ENCODE measurements around the gene PDGFB. TPM values are rescaled to one million over a fixed set of nuclear protein-coding genes. Genes with fewer than 3 reads are reported as not detected.

Gene PDGFB
- total and polyA plus RNA-seq, 2 of the 4 experiments (the other 2 are of a cell fraction), result 0.07 TPM; not detected in 1

DNA sequence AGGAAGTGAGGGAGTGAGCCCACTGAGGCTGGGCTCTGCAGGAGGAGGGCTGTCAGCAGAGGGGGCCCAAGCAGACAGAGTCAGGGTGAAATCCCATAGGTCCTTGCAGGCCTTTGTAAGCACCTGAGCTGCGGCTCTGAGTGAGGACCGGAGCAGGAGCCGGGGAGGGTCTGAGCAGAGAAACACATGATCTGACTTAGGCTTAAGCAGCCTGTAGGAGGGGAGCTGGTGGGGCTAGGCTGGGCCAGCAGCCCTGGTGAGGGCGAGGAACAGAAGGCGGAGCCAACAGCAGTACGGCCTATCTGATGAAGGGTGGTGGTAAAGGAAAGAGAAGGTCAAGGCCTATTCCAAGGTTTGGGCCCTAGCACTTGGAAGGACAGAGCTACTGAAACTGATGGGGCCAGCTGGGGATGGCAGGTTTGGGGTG, 65.4 kb downstream of the PDGFB start:
- no peaks in the 10 kb centered on the region for H3K36me3 ChIP-seq (ENCODE audit: control insufficient read depth, insufficient read depth, low read length)
- no TSS peak for BruUV-seq (replicated peaks)
- no peak overlapping the region for H3K56ac ChIP-seq (ENCODE audit: extremely low read depth, insufficient read depth, low read length)
- TF ChIP-seq FOS (IDR thresholded peaks at IDR 0.05; ENCODE audit: low read depth, low read length) (no peak), USF2 (IDR thresholded peaks at IDR 0.05; ENCODE audit: low read depth, low read length) (no peak), CHD1 (IDR thresholded peaks at IDR 0.05; ENCODE audit: low read depth, low read length) (no peak), MAFK (IDR thresholded peaks at IDR 0.05; ENCODE audit: low read depth, low read length) (no peak), RFX5 (IDR thresholded peaks at IDR 0.05; ENCODE audit: low read depth, low read length) (no peak), CEBPB (IDR thresholded peaks at IDR 0.05; ENCODE audit: low read depth, low read length) (no peak), MXI1 (IDR thresholded peaks at IDR 0.05; ENCODE audit: borderline replicate concordance, low read depth, low read length) (no peak), BHLHE40 (IDR thresholded peaks at IDR 0.05; ENCODE audit: low read depth, low read length) (no peak), POLR2A (IDR thresholded peaks at IDR 0.05; ENCODE audit: low read depth, low read length) (no peak), RCOR1 (IDR thresholded peaks at IDR 0.05; ENCODE audit: insufficient replicate concordance, low read length) (no peak), SMC3 (IDR thresholded peaks at IDR 0.05; ENCODE audit: low read depth, low read length) (no peak)
- TF ChIP-seq, protein P1, sequence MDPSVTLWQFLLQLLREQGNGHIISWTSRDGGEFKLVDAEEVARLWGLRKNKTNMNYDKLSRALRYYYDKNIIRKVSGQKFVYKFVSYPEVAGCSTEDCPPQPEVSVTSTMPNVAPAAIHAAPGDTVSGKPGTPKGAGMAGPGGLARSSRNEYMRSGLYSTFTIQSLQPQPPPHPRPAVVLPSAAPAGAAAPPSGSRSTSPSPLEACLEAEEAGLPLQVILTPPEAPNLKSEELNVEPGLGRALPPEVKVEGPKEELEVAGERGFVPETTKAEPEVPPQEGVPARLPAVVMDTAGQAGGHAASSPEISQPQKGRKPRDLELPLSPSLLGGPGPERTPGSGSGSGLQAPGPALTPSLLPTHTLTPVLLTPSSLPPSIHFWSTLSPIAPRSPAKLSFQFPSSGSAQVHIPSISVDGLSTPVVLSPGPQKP (IDR thresholded peaks at IDR 0.05; ENCODE audit: borderline replicate concordance, low read depth, low read length), result no peak
- TF ChIP-seq, protein P2, sequence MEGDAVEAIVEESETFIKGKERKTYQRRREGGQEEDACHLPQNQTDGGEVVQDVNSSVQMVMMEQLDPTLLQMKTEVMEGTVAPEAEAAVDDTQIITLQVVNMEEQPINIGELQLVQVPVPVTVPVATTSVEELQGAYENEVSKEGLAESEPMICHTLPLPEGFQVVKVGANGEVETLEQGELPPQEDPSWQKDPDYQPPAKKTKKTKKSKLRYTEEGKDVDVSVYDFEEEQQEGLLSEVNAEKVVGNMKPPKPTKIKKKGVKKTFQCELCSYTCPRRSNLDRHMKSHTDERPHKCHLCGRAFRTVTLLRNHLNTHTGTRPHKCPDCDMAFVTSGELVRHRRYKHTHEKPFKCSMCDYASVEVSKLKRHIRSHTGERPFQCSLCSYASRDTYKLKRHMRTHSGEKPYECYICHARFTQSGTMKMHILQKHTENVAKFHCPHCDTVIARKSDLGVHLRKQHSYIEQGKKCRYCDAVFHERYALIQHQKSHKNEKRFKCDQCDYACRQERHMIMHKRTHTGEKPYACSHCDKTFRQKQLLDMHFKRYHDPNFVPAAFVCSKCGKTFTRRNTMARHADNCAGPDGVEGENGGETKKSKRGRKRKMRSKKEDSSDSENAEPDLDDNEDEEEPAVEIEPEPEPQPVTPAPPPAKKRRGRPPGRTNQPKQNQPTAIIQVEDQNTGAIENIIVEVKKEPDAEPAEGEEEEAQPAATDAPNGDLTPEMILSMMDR (conservative IDR thresholded peaks at IDR 0.05; ENCODE audit: low read depth, low read length), result no peak
- dilution Hi-C loops (cut with HindIII; ENCODE audit: low sequenced_read_pairs, unreplicated experiment), result no loop called here
- ChIA-PET POLR2A (ENCODE audit: unreplicated experiment) (no interaction called here), CTCF (no interaction called here)
- H3K23ac ChIP-seq (ENCODE audit: low read depth, low read length), result no peak overlapping the region
- H4K8ac ChIP-seq (ENCODE audit: low read depth in 2 of 2, low read length in 2 of 2), result peak overlapping the region in 1 of 2 experiments; percentile 52; a peak in 1 of 4 replicates
- no peak overlapping the region for H4K5ac ChIP-seq (ENCODE audit: low read depth, low read length)
- no peaks in the 10 kb centered on the region for H3K27me3 ChIP-seq (ENCODE audit: control insufficient read depth, insufficient read depth, low read length)
- peak overlapping the region; percentile 42; the same call in 1 of the 3 replicates for H2BK15ac ChIP-seq (ENCODE audit: low read depth, low read length)
- H3K4me3 ChIP-seq (ENCODE audit: insufficient read depth, low read depth, low read length), result no peak overlapping the region
- peaks cover 21% of the 10 kb centered on the region for H3K4me1 ChIP-seq (ENCODE audit: control insufficient read depth, insufficient read depth, low read length)
- H3K18ac ChIP-seq (ENCODE audit: low read depth, low read length), result no peak overlapping the region
- ATAC-seq (ENCODE audit: low read depth) (no peak), DNase-seq (no peak)
- 0 out of 4 replicates have a peak, but pooled peaks cover 0 to 3% of the 10 kb centered on the region in 2 experiments for H3K79me1 ChIP-seq (ENCODE audit: low read depth in 1 of 2, low read length in 2 of 2)
- 81% methylated on average over 4 of the region's 6 CpGs; no CpG with 5 or more reads in 1 of the 2 experiments for WGBS, 2 experiments (ENCODE audit: extremely low coverage in 2 of 2, insufficient read length in 1 of 2)
- peak overlapping the region; percentile 73 for H2AK5ac ChIP-seq (ENCODE audit: low read depth, low read length)
- peak overlapping the region; percentile 46 for H4K91ac ChIP-seq (ENCODE audit: insufficient read depth, low read depth, low read length)
- H3K9ac ChIP-seq (ENCODE audit: low read depth, low read length), result no peak overlapping the region
- H3K9me1 ChIP-seq (ENCODE audit: insufficient read depth, low read length), result peaks cover 22% of the 10 kb centered on the region
- no peak overlapping the region for H3K4me2 ChIP-seq (ENCODE audit: low read depth, low read length)
- intact Hi-C loops (cut with micrococcal nuclease), result loop anchor here (10.0 kb wide), 1 partner anchor 315 kb away; no protein-coding TSS in a partner anchor
- no peak overlapping the region for H2AK9ac ChIP-seq (replicated peaks; ENCODE audit: low read depth, low read length, poor library complexity)
- H4K20me1 ChIP-seq (ENCODE audit: insufficient read depth, low read length), result no peaks in the 10 kb centered on the region
- H3K4ac ChIP-seq (ENCODE audit: low read depth, low read length), result peak overlapping the region; percentile 64; the same call in 1 of the 2 replicates
- H2BK120ac ChIP-seq (ENCODE audit: low read depth, low read length), result peak overlapping the region; percentile 100
- in situ Hi-C loops (cut with MboI; ENCODE audit: low sequenced_read_pairs), result no loop called here
- no peak overlapping the region for H3K27ac ChIP-seq (ENCODE audit: insufficient read depth, low read length)
- peak overlapping the region; percentile 35 for H2AFZ ChIP-seq (replicated peaks; ENCODE audit: low read length, poor library complexity)
- H3K14ac ChIP-seq (replicated peaks; ENCODE audit: low read depth, low read length), result no peak overlapping the region
- no peak overlapping the region for H2BK5ac ChIP-seq (ENCODE audit: low read depth, low read length, poor library complexity, severe bottlenecking)
- 0 out of 2 replicates have a peak, but pooled peaks cover 3% of the 10 kb centered on the region for H3K9me3 ChIP-seq (ENCODE audit: control insufficient read depth, insufficient read depth, low read length)
- peak overlapping the region; percentile 49 for H2BK20ac ChIP-seq (ENCODE audit: low read depth, low read length)

All from IMR-90 (cell line).